Keratinocyte (primary cell): ENCODE measurements around the gene MIPOL1.

Experiments used
- CTCF ChIP-seq, 3 experiments: IDR thresholded peaks in 1 of 3; conservative IDR thresholded peaks in 1 of 3; optimal IDR thresholded peaks in 1 of 3; 2 replicates in 2 of 3; 3 replicates in 1 of 3; pipeline versions ENCODE3 to v1.5.1; 2011; ENCODE audit warnings: low read length in 3 of 3, mild to moderate bottlenecking in 3 of 3, moderate library complexity in 2 of 3, control low read depth in 1 of 3, inconsistent platforms in 1 of 3; ENCODE audit not compliant: insufficient read depth in 2 of 3; ENCODE audit errors: extremely low read depth in 1 of 3
- EZH2 ChIP-seq: IDR thresholded peaks from one replicate; pipeline ENCODE4 v1.6.1; 2012; ENCODE audit warnings: inconsistent platforms, mild to moderate bottlenecking, low read length, moderate library complexity

- peak; percentile 12 to 47 (median 18) for TF ChIP-seq CTCF (optimal IDR thresholded peaks at IDR 0.05 in 1 of 3, IDR thresholded peaks at IDR 0.05 in 1 of 3, conservative IDR thresholded peaks at IDR 0.05 in 1 of 3; ENCODE audit: extremely low read depth in 1 of 3, insufficient read depth in 2 of 3, low read length in 3 of 3)
- no peak for TF ChIP-seq EZH2
Measured at GRCh38 chr14:37197421-37198272, at the start of gene MIPOL1.
